ENCODE measurements around the gene CERS6.

DNA sequence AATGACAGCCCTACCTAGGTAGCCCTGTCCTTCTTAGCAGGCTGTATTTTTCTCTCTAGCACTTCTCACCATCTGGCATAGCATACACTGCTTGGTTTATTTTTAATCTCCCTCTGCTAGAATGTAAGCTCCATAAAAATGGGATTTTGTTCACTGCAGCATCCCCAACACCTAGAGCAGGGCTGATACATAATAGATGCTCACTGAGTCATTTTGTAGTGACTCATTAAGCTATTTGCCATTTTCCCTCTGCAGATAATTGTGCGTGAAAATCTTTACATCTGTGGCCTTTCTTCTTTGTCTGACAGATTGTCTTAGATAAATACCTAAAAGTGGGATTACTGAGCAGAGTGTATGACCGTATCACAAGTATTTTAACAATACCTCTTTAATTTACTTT, 82.5 kb downstream of the CERS6 start:
- TF ChIP-seq, protein P1, sequence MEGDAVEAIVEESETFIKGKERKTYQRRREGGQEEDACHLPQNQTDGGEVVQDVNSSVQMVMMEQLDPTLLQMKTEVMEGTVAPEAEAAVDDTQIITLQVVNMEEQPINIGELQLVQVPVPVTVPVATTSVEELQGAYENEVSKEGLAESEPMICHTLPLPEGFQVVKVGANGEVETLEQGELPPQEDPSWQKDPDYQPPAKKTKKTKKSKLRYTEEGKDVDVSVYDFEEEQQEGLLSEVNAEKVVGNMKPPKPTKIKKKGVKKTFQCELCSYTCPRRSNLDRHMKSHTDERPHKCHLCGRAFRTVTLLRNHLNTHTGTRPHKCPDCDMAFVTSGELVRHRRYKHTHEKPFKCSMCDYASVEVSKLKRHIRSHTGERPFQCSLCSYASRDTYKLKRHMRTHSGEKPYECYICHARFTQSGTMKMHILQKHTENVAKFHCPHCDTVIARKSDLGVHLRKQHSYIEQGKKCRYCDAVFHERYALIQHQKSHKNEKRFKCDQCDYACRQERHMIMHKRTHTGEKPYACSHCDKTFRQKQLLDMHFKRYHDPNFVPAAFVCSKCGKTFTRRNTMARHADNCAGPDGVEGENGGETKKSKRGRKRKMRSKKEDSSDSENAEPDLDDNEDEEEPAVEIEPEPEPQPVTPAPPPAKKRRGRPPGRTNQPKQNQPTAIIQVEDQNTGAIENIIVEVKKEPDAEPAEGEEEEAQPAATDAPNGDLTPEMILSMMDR (IDR thresholded peaks at IDR 0.05), result no peak
- TF ChIP-seq POLR2A (IDR thresholded peaks at IDR 0.05), result no peak

Data from body of pancreas (tissue), 4 donors.